Fibroblast of skin of left quadriceps (primary cell): ENCODE results near the gene KRT6B.
A peak's percentile ranks its signal among the peaks of the same experiment; 100 is the strongest.

Experiments
- DNase-seq, 2 experiments: peaks; one replicate each; pipeline ENCODE4 v3.0.0-alpha.2; 2013; ENCODE audit warnings: low read depth in 2 of 2

Gene KRT6B

GRCh38 chr12:52436000-52436827 lies 15.7 kb downstream of the KRT6B start:
- no peak for DNase-seq

- DNase-seq: no peak
Observed at GRCh38 chr12:52435659-52435999, 16.3 kb downstream of the KRT6B start.

- DNase-seq: no peak
Observed at GRCh38 chr12:52434760-52435530, 17.0 kb downstream of the KRT6B start.

- DNase-seq: no peak
Observed at GRCh38 chr12:52434081-52434733, 17.7 kb downstream of the KRT6B start, which contains the start of gene KRT75. Gene KRT75 (minus strand): TSS chr12:52434371. CDS start chr12:52434304, 67 bp downstream.

GRCh38 chr12:52433501-52434080 lies 18.4 kb downstream of the KRT6B start:
- DNase-seq: no peak

GRCh38 chr12:52432559-52433207 lies 19.3 kb downstream of the KRT6B start:
- DNase-seq: no peak

- DNase-seq: no peak
Observed at GRCh38 chr12:52428121-52428520, 23.8 kb downstream of the KRT6B start.

GRCh38 chr12:52427083-52427482 lies 24.9 kb downstream of the KRT6B start:
- no peak for DNase-seq

GRCh38 chr12:52426034-52426433 lies 25.9 kb downstream of the KRT6B start:
- DNase-seq: no peak

- DNase-seq: no peak
Observed at GRCh38 chr12:52425466-52425865, 26.5 kb downstream of the KRT6B start.

- no peak for DNase-seq
Observed at GRCh38 chr12:52423661-52424500, 28.1 kb downstream of the KRT6B start.

- DNase-seq: no peak
Observed at GRCh38 chr12:52423035-52423434, 28.9 kb downstream of the KRT6B start.

- DNase-seq: no peak
Observed at GRCh38 chr12:52419656-52420055, 32.3 kb downstream of the KRT6B start.

- no peak for DNase-seq
Observed at GRCh38 chr12:52418576-52419110, 33.3 kb downstream of the KRT6B start.

GRCh38 chr12:52417740-52418139 lies 34.2 kb downstream of the KRT6B start:
- DNase-seq: no peak

GRCh38 chr12:52416795-52417194 lies 35.2 kb downstream of the KRT6B start:
- DNase-seq: no peak

GRCh38 chr12:52415870-52416750 lies 35.8 kb downstream of the KRT6B start:
- peak; percentile 68 to 71 for DNase-seq

GRCh38 chr12:52414936-52415335 lies 37.0 kb downstream of the KRT6B start:
- DNase-seq: no peak

GRCh38 chr12:52413782-52414345 lies 38.1 kb downstream of the KRT6B start:
- DNase-seq: no peak
